Measurements from ENCODE around the gene NUCB2.

- TF ChIP-seq, protein P1, sequence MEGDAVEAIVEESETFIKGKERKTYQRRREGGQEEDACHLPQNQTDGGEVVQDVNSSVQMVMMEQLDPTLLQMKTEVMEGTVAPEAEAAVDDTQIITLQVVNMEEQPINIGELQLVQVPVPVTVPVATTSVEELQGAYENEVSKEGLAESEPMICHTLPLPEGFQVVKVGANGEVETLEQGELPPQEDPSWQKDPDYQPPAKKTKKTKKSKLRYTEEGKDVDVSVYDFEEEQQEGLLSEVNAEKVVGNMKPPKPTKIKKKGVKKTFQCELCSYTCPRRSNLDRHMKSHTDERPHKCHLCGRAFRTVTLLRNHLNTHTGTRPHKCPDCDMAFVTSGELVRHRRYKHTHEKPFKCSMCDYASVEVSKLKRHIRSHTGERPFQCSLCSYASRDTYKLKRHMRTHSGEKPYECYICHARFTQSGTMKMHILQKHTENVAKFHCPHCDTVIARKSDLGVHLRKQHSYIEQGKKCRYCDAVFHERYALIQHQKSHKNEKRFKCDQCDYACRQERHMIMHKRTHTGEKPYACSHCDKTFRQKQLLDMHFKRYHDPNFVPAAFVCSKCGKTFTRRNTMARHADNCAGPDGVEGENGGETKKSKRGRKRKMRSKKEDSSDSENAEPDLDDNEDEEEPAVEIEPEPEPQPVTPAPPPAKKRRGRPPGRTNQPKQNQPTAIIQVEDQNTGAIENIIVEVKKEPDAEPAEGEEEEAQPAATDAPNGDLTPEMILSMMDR (conservative IDR thresholded peaks at IDR 0.05; ENCODE audit: low read depth, low read length): no peak
- no peak for TF ChIP-seq EZH2 (IDR thresholded peaks at IDR 0.05; ENCODE audit: borderline replicate concordance, low read depth, low read length, poor library complexity, severe bottlenecking)
Observed at GRCh38 chr11:17233101-17233500, 43.4 kb upstream of the NUCB2 start.
